Natural killer cell treated with Interleukin-12 subunit alpha and Interleukin-12 subunit beta and Interleukin-15 and Interleukin-18, amount 100 ng/mL, for 72 hours (primary cell): ENCODE data around the gene CIAO3. TPM values are rescaled to one million over a fixed set of nuclear protein-coding genes. Genes with fewer than 3 reads are reported as not detected.

Source experiments
- ATAC-seq, 2 donors: fragments of 150-1000 bp; cut with Tn5 transposase in 1 of 2; sonication (Bioruptor Pico), chemical (Tn5 transposase) in 1 of 2; 2 replicates each; pipeline ENCODE4 v1.10.0; 2021
- DNase-seq: peaks from one replicate; pipeline ENCODE4 v3.0.0; 2022; ENCODE audit warnings: low spot score
- H3K27ac Mint-ChIP-seq, 2 donors: 1 replicate in 1 of 2; 2 replicates in 1 of 2; pipeline ENCODE4 v1.8.0; 2022; ENCODE audit warnings: mixed read lengths in 2 of 2, mild to moderate bottlenecking in 1 of 2, moderate library complexity in 1 of 2
- H3K27me3 Mint-ChIP-seq, 2 donors: 1 replicate in 1 of 2; 2 replicates in 1 of 2; pipeline ENCODE4 v1.8.0; 2022; ENCODE audit warnings: mixed read lengths in 2 of 2
- H3K36me3 Mint-ChIP-seq: one replicate; pipeline ENCODE4 v1.8.0; 2022; ENCODE audit warnings: mixed read lengths
- H3K4me1 Mint-ChIP-seq, 2 donors: 1 replicate in 1 of 2; 2 replicates in 1 of 2; pipeline ENCODE4 v1.8.0; 2022; ENCODE audit warnings: low read depth in 2 of 2, mixed read lengths in 2 of 2, mild to moderate bottlenecking in 1 of 2
- H3K4me3 Mint-ChIP-seq: one replicate; pipeline ENCODE4 v1.8.0; 2022; ENCODE audit warnings: mixed read lengths
- H3K9me3 Mint-ChIP-seq: 2 replicates; pipeline ENCODE4 v1.8.0; 2022; ENCODE audit warnings: mixed read lengths
- total RNA-seq, 2 donors: library from RNA; stranded (reverse); gene quantifications; one replicate each; pipeline ENCODE4 v1.2.3, GENCODE V29; 2022

CIAO3 gene
- total RNA-seq, 2 donors from 2014 or later: 26.9 to 54.0 TPM

DNA sequence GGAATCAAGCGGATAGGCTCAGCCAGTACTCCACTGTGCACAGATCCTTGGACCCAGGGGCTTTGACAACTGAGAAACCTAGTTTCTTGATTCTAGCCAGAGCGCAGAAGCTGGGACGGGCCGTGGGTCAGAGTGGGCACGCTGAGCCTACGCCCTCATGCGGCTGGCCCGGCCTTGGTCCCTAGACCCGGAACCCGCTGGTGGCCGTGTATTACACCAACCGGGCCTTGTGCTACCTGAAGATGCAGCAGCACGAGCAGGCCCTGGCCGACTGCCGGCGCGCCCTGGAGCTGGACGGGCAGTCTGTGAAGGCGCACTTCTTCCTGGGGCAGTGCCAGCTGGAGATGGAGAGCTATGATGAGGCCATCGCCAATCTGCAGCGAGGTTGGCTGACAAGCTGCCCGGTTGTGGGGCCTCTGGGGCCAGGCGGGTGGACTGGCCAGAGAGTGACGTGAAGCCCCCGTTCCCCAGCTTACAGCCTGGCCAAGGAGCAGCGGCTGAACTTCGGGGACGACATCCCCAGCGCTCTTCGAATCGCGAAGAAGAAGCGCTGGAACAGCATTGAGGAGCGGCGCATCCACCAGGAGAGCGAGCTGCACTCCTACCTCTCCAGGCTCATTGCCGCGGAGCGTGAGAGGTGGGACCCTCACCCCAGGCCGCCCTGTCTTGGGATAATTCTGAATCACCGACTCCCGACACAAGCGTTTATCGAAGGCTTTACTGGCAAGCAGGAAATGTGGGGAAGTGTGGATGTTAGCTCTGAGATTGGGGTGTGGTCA is 59.6 kb downstream of the CIAO3 start:
- Mint-ChIP-seq H3K27me3 (no peaks in the 10 kb centered on the region), H3K9me3 (no peaks in the 10 kb centered on the region), H3K4me3 (peak overlapping the region; percentile 81), H3K27ac (peak overlapping the region in 1 of 2 donors; percentile 28), H3K36me3 (no peaks in the 10 kb centered on the region), H3K4me1 (peaks cover 11 to 13% of the 10 kb centered on the region in 2 donors)
- DNase-seq (no peak), ATAC-seq (no peak)

DNA sequence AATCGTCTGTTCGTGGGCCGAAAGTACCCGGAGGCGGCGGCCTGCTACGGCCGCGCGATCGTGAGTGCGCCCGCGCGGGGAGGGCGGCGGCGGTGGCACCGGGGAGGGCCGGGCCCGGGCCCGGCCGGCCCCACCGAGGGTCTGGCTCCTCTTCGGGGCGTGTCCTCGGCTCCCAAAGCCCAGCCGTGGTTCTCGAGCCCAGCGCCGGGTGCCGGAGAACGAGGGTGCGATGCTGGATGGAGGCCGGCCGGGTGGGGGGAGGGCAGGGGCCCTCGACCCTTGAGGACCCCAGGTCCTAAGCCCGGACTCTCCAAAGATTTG is 60.2 kb downstream of the CIAO3 start:
- H3K9me3 Mint-ChIP-seq: no peaks in the 10 kb centered on the region
- ATAC-seq (peak in 1 of 2 donors; percentile 0), DNase-seq (no peak)
- no peaks in the 10 kb centered on the region for H3K36me3 Mint-ChIP-seq
- peak overlapping the region in 1 of 2 donors; percentile 28 for H3K27ac Mint-ChIP-seq
- peak overlapping the region; percentile 81 for H3K4me3 Mint-ChIP-seq
- H3K27me3 Mint-ChIP-seq: no peaks in the 10 kb centered on the region
- H3K4me1 Mint-ChIP-seq: peaks cover 11 to 13% of the 10 kb centered on the region in 2 donors

DNA sequence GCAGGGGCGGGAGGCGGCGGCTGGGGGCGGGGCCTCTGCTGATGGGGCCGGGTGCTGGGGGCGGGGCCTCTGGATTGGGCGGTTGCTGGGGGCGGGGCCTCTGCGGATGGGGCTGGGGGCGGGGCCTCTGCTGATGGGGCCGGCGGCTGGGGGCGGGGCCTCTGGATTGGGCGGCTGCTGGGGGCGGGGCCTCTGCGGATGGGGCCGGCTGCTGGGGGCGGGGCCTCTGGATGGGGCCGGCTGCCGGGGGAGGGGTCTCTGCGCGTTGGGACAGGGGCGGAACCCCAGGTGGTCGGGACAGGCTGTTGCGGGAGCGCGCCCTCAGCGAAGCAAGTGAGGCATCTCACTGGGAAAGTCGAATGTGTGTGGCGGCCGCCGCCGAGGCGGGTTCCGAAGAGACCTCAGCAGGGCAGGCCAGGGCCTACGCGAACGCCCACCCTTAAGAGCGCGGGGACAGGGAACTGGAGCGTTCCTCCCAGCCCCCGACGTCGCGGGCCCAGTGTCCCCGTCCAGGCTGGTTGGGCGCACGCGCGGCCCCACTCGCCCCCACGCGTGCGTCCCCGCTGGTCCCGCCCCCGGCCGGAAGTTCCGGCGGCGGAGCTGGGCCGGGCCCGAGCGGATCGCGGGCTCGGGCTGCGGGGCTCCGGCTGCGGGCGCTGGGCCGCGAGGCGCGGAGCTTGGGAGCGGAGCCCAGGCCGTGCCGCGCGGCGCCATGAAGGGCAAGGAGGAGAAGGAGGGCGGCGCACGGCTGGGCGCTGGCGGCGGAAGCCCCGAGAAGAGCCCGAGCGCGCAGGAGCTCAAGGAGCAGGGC is 60.8 kb downstream of the CIAO3 start, which contains the start of gene STUB1:
STUB1 (plus strand) TSS at position 597 of the 811 bp plus-strand sequence; CDS start at position 713, 116 bp downstream.
- Mint-ChIP-seq H3K36me3 (no peaks in the 10 kb centered on the region), H3K4me1 (peaks cover 13 to 14% of the 10 kb centered on the region in 2 donors), H3K27me3 (no peaks in the 10 kb centered on the region), H3K27ac (peak within 1 kb of the TSS in 1 of 2 donors; percentile 28), H3K9me3 (no peaks in the 10 kb centered on the region), H3K4me3 (peak within 1 kb of the TSS; percentile 81)
- ATAC-seq (peak; percentile 71 to 86), DNase-seq (peak; percentile 92)

Other genes with a start within 250 kb of the CIAO3 start
- 100 to 1,000 TPM; 139 to 201 TPM for gene CAPN15, start 213.3 kb downstream of the CIAO3 start, total RNA-seq
- gene PRR35, start 180.6 kb downstream of the CIAO3 start, total RNA-seq: under 1 TPM; 0.12 to 0.64 TPM
- gene NHLRC4, start 174.0 kb downstream of the CIAO3 start, total RNA-seq: under 1 TPM; 0.33 to 0.48 TPM
- gene PIGQ, start 171.0 kb downstream of the CIAO3 start, total RNA-seq: 10 to 100 TPM; 27.6 to 60.9 TPM
- gene RAB40C, start 150.9 kb downstream of the CIAO3 start, total RNA-seq: 10 to 100 TPM; 16.7 to 18.7 TPM
- 1 to 10 TPM in 1 of 2 donors, under 1 TPM in 1; 0.75 to 1.1 TPM for gene WFIKKN1, start 110.0 kb downstream of the CIAO3 start, total RNA-seq
- 100 to 1,000 TPM in 1 of 2 donors, 10 to 100 TPM in 1; 93.7 to 115 TPM for gene METTL26, start 104.7 kb downstream of the CIAO3 start, total RNA-seq
- gene MCRIP2, start 99.2 kb downstream of the CIAO3 start, total RNA-seq: 10 to 100 TPM; 29.5 to 57.7 TPM
- 100 to 1,000 TPM in 1 of 2 donors, 10 to 100 TPM in 1; 49.7 to 130 TPM for gene WDR90, start 91.6 kb downstream of the CIAO3 start, total RNA-seq
- gene RHOT2, start 72.9 kb downstream of the CIAO3 start, total RNA-seq: 100 to 1,000 TPM; 171 to 259 TPM
- 1 to 10 TPM; 1.0 to 1.5 TPM for gene RHBDL1, start 65.3 kb downstream of the CIAO3 start, total RNA-seq
- gene STUB1, start 60.6 kb downstream of the CIAO3 start, total RNA-seq: 100 to 1,000 TPM in 1 of 2 donors, 10 to 100 TPM in 1; 95.0 to 172 TPM
- gene JMJD8, start 56.7 kb downstream of the CIAO3 start, total RNA-seq: 10 to 100 TPM; 31.2 to 53.4 TPM
- 10 to 100 TPM; 15.7 to 25.0 TPM for gene WDR24, start 50.6 kb downstream of the CIAO3 start, total RNA-seq
- under 1 TPM in 1 of 2 donors, not detected in 1; 0.26 TPM for gene FBXL16, start 35.2 kb downstream of the CIAO3 start, total RNA-seq
- 10 to 100 TPM; 21.0 to 34.9 TPM for gene METRN, start 25.9 kb downstream of the CIAO3 start, total RNA-seq
- gene ANTKMT, start 19.9 kb downstream of the CIAO3 start, total RNA-seq: 10 to 100 TPM; 29.1 to 37.9 TPM
- gene CCDC78, start 14.6 kb downstream of the CIAO3 start, total RNA-seq: 1 to 10 TPM; 3.1 to 6.4 TPM
- gene HAGHL, start 13.9 kb downstream of the CIAO3 start, total RNA-seq: 10 to 100 TPM in 1 of 2 donors, 1 to 10 TPM in 1; 5.4 to 15.3 TPM
- not detected for gene MSLN, start 19.7 kb upstream of the CIAO3 start, total RNA-seq
- 10 to 100 TPM; 38.2 to 79.3 TPM for gene RPUSD1, start 47.4 kb upstream of the CIAO3 start, total RNA-seq
- 100 to 1,000 TPM in 1 of 2 donors, 10 to 100 TPM in 1; 70.7 to 210 TPM for gene CHTF18, start 47.6 kb upstream of the CIAO3 start, total RNA-seq
- gene GNG13, start 59.7 kb upstream of the CIAO3 start, total RNA-seq: not detected
- 10 to 100 TPM; 17.1 to 21.0 TPM for gene LMF1, start 230.0 kb upstream of the CIAO3 start, total RNA-seq
- gene SOX8, start 240.8 kb upstream of the CIAO3 start, total RNA-seq: under 1 TPM in 1 of 2 donors, not detected in 1; 0.20 TPM